Hematopoietic multipotent progenitor cell treated with erythropoietin and hydrocortisone succinate and interleukin-3 and kit ligand, for 6 days (in vitro differentiated cells): Measurements from ENCODE around the gene SNX19.
"Not testable (repeated sequence)": the region's sequence is repeated elsewhere in the genome, so short reads cannot be mapped to it uniquely, and the experiment has no call there.

ENCODE experiments used
- DNase-seq: peaks from one replicate; pipeline ENCODE4 v3.0.0-alpha.2; 2015

Gene SNX19

DNA sequence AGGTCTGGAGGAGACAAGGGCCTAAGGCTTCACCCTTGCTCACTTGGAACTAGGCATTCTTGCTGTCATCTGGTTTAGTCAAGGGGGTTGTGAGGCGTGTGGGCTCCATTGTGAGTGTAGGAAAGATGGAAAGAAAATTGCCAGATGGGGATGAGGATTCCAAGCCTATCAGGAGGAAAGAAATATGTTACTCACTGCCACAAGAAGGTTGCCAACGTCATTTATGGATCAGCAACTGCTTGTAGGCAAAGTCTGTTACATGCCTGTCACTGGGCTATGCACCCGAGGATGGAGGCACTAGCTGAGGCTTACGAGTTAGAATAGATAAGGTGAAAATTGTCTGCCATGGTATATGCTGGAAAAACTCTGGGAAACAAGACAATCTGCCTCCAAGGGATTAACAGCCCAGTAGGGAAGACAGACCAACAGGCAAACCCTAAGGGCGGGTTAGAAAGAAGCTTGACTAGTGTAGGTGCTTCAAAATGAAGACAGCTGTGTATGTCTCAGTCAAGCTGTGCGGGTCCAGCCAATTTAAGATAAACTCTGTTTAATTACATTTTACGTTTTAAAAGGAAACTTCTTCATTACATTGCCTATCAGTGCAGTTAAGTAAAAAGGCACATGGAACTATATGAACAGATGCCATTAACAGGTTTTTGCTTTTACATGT is 47.4 kb downstream of the SNX19 start:
- no peak for DNase-seq

DNA sequence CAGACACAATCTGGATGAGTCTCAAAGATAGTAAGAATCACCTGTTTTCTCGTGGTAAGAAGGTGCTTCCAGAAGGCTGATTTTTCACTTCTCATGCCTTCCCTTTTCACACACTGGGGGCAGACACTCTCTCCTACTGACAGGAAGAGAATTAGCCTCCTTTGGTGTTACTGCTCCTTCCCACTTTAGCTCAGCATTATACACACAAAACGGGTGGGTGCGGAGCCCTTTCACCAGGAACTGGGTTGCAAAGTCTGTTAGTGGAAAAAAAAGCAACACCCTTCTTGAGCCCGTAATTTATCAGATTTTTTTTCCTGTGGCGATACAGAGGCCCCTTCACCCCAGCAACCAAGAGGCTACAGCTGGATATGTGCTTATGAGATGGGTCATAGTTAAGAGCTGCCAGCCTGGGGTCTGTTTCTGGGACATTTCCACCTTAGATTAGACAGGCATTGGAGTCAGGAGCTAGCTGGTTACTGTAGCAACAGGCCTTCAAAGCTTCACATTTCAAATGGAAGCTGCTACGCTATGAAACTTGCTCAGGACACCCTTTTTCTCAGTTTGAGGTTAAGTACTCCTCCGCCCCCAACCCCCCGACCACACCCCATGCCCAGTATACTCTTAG is 48.1 kb downstream of the SNX19 start:
- DNase-seq, result no peak

DNA sequence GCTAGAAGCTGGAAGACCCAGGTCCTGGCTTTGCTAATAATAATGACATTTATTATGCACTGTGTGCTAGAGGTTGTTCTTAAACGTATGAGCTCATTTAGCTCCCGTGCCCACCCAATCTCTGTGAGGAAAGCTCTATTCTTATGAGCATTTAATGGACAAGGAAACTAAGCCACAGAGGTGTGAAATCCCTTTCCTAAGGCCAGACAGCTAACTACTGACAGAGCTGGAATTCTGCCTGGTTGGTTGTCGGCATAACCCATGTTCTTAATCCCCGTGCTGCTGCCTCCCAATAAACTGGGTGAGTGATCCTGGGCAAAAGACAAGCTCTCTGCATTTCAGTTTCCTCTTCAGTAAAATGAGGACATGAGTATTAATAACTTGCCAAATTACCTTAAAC is 49.4 kb downstream of the SNX19 start:
- no peak for DNase-seq

DNA sequence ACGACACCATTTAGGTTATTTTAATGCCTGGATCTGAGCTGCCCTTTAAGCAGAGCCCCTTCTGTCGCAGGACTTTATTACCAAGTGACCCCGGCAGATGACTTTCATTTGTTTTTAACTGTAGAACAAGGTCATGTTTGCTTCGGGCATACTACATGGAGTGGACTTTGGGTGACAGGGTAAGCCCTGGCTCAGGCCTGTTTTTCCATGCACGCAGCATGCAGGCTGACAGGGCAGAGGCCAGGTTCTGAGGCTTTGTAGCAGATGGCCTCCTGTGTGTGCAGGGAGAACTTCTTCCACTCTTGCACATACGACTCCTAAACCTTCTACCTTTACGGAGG is 50.5 kb downstream of the SNX19 start:
- no peak for DNase-seq

DNA sequence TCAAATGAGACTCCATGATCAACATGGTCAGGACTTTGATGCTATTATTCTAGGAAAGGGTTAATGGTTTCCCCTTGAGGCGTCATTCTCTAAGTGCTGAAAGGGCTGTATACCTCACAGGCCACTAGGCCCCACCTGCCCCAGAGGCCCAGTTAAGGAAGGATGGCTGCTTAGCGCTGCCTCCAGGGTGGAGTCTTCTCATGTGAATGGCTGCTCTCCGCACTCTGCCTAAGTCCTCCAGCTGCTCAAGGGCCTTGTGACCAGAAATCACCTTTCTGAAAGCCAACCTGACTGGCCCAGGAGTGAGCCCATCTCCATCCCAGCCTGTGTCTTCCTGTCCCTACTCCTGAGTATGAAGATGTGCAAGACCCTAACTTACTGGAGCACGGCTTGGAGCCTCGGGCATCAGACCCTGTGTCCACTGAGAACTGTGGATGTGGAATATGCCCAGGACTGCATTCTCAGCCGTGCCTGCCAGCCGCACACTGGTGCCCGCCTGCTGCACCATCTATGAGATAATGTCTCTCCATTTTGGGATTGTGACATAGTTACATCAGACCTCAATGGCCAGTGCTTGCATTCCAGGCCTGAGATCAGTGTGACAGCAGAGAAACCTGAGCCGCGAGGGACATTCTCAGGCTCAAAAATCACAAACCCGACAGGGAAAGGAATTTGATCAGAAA is 51.0 kb downstream of the SNX19 start:
- DNase-seq, result no peak

DNA sequence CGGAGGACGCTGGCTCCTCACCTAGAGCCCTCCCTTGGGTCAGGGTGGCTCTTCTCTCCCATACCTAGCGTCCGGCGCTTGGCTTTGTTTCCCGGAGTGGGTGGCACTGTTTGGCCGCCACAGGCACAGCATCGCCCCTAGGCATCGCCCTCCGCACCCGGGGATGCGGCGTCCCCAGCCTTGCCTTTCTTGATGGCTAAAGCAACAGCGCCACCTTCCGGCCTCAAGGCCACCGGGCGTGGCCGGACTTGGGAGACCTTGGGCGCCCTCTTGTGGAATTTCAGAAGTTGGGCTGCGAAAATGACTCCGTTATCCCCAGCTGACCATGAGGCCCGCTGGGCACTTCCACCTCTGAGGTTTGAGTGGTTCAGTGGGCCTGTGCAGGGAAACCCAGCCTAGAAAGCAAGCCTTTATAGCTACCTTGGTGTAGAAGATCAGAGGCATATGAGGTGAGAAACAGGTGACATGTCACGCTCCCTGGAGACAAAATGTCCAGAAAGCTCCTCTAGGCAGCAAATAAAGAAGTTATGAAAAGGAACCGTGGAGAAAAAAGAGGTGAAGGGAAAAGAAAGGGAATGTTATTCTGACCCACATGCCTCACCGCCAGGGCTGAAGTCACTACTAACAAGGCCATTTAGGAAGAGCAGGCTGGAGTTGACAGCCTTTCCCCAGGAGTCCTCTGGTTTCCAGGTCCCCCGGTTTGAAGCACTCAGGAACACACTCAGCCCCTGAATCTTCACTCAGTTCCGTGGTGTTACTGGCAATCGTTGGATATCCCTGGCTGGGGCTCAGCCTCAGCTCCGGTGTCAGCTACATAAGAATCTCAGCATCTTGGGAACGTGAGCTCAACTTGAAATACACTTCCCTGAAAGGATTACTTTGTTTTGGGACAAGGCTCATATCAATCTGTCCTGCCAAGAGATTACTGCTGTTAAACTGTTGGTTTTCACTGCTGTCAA is 54.1 kb downstream of the SNX19 start:
- peak; percentile 95 for DNase-seq

DNA sequence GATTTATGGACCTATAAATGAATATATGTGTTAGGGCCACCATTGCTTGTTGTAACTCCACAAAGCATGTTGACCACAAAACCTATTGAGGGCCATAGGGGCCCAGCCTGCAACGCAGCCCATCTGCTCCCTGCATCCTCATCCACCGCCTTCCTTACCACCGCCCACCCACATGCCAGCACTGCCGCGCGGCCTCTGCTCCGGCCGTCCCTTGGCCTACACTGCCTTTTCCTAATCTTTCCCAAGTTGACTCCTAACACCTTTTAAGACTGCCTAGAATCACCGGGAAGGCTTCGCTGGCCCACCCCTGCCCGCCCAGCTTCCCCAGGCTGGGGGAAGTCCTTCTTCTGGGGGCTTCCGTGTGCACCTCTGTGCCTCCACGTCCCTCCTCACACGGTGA is 55.0 kb downstream of the SNX19 start:
- DNase-seq, result no peak

DNA sequence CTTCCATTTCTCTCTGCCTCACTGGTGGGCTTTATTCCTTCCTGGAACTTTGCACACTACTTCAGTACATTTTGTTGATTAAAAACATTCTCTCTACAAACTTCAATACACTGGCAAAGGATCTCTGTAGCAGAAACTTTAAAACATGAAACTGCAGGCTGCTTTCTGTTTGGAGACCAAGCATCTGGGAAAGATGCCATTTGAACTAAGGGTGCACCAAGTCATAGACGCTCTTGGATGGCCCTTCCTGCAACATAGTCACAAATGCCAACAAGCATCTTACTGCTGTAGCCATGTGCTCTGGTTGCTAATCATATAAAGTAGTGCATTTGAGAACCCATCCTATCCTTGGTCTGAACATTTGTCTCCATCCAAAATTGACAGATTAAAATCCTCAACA is 56.4 kb downstream of the SNX19 start:
- no peak for DNase-seq

DNA sequence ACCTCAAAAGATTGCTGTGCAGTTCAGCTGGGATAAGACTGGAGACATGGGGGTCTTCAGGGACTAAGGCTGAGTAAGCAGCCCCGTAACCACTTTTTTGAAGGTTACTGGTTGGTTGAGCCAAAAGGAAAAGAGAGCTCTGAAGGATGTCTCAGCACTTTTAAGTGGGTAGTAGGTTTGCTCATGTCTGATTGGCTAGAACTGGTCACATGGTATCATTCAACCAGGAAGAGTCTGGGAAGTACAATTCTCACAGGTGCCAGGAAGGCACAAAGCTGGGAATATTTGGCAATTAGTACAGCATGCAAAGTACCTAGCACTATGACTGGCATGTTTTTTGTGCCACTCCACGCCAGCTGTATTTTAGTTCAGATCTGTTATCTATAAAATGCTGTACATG is 58.1 kb downstream of the SNX19 start:
- DNase-seq, result no peak

DNA sequence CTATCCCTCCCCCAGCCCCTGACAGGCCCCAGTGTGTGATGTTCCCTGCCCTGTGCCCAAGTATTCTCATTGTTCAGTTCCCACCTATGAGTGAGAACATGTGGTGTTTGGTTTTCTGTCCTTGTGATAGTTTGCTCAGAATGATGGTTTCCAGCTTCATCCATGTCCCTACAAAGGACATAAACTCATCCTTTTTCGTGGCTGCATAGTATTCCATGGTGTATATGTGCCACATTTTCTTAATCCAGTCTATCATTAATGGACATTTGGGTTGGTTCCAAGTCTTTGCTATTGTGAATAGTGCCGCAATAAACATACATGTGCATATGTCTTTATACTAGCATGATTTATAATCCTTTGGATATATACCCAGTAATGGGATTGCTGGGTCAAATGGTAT is 60.6 kb downstream of the SNX19 start:
- DNase-seq, result not testable (repeated sequence)

DNA sequence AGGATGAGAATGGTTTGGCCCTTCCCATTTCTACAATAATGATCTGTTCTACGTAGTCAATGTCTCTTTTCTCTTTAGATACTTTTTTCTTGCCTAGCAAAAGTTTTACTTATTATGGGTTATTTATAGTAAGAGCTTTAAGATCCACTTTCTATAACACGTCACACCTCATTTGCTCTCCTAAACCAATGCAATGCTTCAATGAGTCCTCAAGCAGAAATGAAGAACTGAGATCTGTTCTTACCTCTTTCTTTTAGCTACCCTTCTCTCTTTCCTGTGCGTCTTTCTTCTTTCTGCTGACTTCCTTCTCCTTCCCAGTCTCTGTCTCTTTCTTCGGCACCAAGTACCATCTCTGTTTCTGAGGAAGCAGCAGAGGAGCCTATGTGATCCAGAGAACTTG is 61.8 kb downstream of the SNX19 start:
- no peak for DNase-seq

DNA sequence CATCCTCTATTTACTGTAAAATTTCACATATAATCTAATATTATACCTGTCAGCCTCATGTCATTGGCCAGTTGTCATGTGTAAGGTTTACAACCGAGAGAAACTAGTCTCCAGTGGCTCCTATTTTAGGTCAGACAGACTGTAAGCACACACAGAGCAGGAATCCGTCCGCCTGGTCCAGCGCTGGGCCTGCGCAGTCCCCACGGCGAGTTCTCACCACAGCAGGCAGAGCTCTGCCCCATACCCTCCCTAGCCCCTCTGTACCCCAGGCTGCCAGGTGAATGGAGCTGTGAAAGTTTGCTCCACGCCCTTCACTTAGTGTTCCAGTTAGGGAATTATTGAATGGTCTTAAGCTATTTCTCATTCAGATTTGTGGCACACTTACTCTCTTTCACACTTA is 63.7 kb downstream of the SNX19 start:
- DNase-seq, result no peak

DNA sequence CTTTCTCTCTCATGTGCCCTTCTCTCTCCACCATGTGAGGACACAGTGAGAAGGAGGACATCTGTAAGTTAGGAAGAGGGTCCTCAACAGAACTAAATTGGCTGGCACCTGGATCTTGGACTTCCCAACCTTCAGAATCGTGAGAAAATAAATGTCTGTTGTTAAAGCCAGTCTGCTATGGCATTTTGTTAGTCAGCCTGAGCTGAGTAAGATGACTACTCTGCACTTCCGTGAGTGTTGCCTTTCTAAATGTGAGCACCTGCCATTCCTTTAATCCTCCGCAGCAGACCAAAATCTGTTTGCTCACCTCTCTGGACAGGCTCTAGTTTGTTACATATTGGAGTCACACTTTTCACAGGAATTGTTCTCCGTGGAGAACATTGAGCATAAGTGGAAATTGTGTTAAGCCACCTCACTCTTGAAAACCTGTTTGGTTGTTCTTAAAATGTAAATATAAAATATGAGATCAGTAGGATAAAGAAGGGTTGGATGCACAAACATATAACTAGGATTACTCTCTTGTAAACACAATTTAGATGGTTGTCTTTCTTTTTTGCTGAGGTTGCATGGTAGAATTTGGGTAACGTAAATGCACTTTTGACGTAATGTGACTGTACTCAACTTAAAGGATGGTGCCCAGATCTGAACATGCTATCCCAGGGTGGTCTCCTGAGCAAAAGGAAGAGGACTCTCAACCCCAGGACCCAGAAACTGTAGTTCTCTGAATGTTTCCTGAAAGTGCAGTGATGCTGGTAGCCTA is 65.9 kb downstream of the SNX19 start:
- DNase-seq, result no peak

DNA sequence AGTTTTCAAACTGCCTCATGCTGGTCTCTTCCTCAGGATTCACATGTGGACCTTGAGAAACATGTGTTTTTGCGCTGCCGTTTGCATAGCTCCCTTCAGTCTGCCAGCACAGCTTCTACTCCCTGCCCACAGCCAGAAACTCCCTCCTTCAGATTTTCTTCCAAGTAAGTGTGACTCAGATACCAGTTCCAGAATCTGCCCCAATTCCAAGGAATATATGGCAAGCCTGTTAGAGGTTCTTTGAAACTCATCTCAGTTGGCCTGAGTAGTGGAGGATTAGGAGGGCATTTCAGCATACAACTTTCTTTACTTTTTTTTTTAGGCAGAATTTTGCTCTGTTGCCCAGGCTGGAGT is 67.1 kb downstream of the SNX19 start:
- DNase-seq, result no peak

DNA sequence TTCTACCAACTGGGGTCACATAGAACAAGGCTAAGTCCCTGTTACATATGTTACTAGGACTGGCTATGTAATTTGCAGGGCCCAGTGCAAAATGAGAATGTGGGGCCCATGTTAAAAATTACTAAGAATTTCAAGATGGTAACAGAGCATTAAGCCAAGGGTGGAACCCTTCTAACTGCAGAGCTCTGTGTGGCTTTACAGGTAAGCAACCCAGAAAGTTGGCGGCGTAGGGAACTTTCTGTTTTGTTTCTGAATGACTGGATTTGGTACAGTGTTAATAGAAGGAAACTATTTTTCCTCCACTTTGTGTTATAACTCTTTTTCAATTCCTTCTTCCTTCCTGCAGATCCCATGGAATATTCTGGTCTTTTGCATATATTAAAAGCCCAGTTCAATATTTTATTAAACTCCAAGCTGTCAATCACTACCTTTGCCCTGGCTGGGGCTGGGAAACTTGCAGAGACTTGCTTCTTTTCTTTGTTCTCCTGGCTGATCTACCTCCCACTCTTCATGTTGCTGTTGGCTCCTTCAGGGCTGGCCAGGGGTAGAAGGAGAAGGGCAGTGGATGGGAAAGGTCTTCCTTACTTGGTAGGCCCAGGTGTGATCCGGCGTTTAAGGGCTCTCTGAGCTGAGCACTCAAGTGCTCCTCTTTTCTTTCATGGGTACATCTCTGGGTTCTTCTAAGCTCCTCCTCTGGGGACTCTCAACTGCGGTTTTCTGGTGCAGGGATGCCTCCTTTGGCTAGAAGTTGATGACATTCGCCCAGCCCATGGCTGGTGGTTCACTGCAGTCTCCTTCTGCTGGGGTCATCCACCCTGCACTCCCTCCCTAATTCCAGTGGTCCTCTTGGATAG is 67.7 kb downstream of the SNX19 start:
- no peak for DNase-seq

DNA sequence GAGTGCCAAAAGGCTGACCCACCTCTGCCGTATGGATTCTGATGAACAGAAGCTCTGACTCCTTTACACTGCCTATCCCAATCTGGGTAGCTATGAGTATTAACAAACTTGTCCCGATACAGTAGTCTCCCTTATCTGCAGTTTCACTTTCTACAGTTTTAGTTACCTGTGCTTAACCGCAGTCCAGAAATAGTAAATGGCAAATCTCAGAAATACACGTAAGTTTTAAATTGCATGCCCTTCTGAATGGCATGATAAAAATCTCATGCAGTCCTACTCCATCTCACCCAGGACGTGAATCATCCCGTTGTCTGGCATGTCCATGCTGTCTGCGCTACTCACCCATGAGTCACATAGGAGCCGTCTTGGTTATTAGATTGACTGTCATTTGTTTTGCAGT is 68.8 kb downstream of the SNX19 start:
- DNase-seq, result no peak

DNA sequence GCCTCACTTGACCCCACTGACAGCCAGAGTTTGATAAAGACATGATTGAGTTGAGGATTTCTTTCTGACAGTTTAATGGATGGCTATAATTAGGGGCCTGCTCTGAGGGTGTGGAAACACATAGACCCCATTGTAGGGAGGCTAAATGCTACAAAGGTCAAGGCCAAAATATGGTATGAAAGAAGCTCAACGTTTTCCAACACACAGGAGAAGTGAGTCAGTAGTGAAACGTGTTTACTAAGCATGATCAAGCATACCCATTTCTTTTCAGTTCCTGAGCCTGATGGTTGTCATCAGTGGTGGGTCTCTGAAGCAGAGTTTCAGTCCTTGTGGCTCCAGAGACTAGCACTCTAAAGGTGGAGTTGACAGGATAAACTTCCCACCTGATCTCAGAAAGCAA is 69.7 kb downstream of the SNX19 start:
- no peak for DNase-seq

DNA sequence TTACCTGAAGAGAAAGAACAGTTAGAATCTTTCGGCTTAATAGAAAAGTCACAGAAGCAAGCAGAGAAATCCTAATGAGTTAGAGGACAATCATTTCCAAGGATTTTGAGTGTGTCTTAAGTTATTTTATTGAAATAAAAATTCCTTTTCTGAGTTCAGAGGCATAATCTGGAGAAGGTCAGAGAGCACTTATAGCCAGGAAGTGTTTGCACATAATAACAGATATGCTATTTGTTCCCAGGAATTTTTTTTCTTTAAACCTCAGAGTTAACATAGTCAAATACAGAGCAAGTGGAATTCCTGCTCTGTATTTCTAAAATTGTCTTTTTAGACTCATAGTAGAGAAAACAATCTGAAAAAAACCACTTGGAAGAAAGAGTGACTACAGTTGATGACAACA is 74.3 kb downstream of the SNX19 start:
- DNase-seq, result no peak

DNA sequence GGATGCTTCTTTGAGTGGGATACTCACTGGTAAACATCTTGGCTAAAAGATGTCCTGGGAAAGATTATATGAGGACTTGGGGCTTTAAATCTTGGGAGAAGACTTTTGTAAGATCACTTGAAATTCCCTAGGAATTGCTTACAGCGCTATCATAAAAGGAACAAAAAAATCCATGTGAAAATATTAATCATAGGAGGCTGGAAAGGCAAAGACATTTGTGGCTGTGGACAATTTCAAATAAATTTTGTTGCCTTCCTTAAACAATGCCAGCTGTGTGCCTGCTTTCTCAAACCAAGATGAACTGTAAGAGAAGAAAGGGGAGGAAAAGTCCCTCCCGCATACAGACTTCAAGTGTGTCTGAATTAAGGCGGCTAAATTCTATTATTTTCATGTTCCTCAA is 75.6 kb downstream of the SNX19 start:
- no peak for DNase-seq

DNA sequence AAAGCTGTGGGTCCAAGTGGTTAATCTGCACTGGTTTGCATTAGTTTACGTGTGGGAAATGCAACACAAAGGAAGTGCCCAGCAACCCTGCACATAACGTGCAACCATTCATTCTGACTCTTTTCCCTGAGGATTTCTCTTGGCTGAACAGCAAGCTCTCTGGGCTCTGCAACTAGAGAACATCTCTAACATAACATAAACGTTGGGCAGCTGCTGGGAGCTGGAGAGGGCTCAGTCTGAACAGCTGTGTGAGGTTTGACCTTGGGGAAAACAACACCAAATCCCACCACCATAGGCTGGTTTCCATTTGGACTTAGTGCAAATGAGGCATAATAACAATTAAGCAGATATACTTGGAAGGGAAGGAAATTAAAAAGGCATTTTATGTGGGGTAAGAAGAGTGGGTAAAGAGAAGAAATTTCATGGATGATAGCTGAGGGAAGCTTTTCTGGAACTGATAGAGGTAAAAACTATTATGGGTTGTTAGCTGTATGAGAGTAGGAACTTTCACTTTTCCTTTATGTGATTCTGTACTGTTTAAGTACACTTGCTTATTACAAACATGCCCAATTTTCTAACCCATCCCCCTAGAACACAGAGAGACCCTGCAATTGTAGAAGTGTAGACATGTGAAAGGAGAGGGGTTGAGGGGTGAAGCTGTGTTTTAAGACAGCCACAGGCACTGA is 76.2 kb downstream of the SNX19 start:
- no peak for DNase-seq

DNA sequence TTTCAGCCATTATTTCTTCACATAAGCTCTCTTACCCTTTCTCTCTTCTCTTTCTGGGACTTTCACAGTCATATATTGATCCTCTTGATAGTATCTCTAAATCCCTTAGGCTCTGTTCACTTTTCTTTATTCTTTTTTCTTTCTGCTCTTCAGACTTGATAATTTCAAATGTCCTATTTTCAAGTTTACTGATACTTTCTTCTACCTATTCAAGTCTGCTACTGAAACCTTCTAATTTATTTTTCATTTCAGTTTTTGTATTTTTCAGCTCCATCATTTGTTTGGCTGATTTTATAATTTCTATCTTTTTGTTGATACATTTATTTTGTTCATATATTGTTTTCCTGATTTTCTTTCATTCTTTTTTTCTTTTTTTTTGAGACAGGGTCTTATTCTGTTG is 79.1 kb downstream of the SNX19 start:
- no peak for DNase-seq
